GM21381 (cell line): ENCODE results near the gene OTP.
"Not testable (repeated sequence)": the region's sequence is repeated elsewhere in the genome, so short reads cannot be mapped to it uniquely, and the experiment has no call there.

Experiments
- ATAC-seq: cut with Tn5 transposase; IDR thresholded peaks from one replicate; pipeline ENCODE4 v1.9.1; 2021; ENCODE audit warnings: mild to moderate bottlenecking, moderate library complexity; ENCODE audit not compliant: unreplicated experiment

OTP gene

DNA sequence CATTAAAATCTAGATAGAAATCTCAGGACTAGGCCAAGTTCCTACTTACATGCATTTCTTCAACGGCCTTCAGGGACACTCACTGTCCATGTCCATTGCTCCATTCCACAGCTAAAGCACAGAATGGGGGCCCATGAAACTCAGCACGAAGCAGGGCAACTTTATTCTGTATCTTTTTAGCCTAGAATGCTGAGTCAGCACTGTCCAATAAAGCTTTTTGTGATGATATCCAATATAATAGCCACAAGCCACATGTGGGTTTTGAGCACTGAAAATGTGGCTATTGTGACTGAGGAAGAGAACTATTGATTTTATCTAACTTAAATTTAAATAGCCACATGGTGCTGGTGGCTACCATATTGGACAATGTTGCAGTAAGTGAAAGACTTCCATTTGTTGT lies 21.6 kb downstream of the OTP start:
- ATAC-seq = no peak

GRCh38 chr5:77608927-77609326 lies 29.6 kb downstream of the OTP start:
- not testable (repeated sequence) for ATAC-seq

- no peak for ATAC-seq
Observed at GRCh38 chr5:77607324-77607723, 31.2 kb downstream of the OTP start.

- ATAC-seq = no peak
Observed at GRCh38 chr5:77606279-77606678, 32.2 kb downstream of the OTP start.

GRCh38 chr5:77599679-77600078 lies 38.8 kb downstream of the OTP start:
- no peak for ATAC-seq

DNA sequence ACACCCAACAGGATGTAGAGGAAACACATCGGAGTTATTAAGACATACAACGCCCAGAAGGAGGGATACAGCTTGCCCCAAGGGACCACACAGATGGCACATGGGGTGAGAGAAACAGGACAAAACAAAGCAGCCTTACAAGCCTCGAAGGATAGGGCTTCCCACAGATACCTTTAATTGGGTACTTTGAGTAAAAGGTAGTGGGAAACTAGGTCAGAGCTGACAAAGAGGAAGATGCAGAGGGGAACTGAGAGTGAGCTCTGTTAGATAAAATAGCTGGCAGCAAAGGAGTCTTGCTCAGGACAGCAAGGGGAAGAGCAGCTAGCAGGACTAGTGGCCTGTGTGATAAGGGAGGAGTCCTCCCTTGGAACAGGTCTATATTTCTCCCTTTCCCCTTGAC lies 48.2 kb downstream of the OTP start:
- peak; percentile 58 for ATAC-seq

DNA sequence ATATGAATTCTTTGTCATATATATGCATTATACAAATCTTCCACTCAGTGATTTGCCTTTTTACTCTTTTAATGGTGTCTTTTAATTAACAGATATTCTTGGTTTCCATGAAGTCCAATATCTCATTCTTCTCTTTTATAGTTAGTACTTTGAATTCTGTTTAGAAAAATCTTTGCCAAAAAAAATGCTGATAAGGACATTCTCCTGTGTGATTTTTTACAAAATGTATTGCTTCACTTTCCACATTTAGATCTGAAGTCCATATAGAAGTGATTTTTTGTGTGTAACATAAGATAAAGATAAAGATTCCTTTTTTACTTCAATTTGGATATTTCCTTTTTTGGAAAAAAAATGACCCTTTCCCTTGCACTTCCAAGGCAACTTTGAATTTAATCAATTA lies 50.3 kb downstream of the OTP start:
- ATAC-seq = no peak

DNA sequence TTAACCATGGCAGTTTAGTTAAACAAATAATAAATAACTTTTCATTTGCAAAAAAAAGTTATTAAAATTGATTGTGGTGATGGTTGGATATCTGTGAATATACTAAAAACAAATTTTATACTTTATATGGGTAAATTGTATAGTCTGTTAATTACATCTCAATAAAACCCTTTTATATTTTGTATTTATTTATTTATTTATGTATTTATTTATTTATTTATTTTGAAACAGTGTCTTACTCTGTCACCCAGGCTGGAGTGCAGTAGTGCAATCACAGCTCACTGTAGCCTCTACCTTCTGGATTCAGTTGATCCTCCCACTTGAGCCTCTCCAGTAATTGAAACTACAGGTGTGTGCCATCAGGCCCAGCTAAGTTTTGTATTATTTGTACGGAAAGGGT lies 52.4 kb downstream of the OTP start:
- ATAC-seq = no peak

- ATAC-seq = not testable (repeated sequence)
Observed at GRCh38 chr5:77582143-77582542, 56.4 kb downstream of the OTP start.
